NCI-H2081 treated with DMSO at 0.1 percent for 48 hours (cell line): ENCODE measurements around the gene NR4A1.

Source experiments
- DNase-seq: peaks from one replicate; lab custom pipeline; 2025; lab: John Stamatoyannopoulos, UW

The NR4A1 gene

GRCh38 chr12:52041695-52042123 lies 9.5 kb upstream of the NR4A1 start:
- no peak for DNase-seq

GRCh38 chr12:52042706-52043385 lies 8.4 kb upstream of the NR4A1 start:
- peak; percentile 48 for DNase-seq

DNA sequence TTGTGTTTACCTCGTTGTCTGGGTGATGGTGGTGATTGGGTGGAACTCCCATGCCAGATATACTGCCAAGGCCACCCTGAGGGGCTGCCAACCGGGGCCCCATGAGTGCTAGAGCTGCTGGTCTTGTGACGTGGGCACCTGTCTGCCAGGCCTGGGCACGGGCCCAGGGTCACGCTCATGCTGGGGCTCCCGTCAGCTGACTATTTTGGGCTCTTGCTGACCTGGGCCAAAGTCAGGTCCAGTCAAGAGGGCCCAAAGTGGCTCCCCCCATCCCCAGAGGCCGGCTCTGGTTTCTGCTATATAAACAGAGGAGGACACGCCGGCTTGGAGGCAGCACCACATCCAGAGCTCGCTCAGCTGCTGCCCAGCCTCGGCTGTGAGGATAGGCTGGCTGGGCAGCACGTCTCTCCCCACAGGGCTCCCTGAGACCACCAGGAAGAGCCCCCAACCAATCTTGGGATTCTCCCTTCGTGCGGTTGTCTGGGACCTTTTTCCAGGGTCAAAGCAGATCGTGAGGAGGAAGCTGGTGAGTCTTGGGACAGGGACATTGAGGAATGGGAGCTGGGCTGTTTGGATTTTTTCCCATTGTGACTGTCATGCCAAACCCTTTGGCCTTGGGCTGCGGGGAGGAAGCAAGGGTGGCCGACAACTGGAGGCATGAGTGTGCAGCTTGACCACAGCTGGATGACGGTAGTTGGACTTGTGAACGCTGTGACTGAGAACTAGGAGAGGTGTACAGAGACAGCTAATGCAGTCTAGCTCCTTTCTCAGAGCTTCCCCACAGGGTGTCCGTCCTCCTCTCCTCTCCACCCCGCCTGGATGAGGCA lies 7.6 kb upstream of the NR4A1 start:
- DNase-seq = no peak

- no peak for DNase-seq
Measured at GRCh38 chr12:52044292-52044983, 6.8 kb upstream of the NR4A1 start.

DNA sequence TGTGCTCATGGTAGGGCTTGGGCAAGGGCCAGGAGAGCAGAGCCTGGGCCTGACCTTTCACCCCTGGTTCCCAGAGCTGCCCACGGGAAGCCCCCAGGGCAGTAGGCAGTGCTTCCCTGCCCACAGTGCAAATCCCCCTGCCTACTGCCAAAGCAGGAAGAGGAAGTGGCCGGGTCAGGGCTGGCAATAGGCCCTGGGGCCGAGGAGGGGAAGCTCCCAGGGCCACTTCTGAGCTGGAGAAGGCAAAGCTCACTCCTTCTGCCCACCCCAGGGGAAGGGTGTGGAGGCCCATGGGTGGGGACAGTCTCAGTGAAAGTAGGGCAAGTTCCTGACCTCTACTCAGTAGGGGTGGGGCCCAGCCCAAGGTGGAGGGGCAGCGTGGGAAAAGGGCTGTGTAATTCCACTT lies 5.4 kb upstream of the NR4A1 start:
- no peak for DNase-seq

- DNase-seq = no peak
Measured at GRCh38 chr12:52046859-52047258, 4.4 kb upstream of the NR4A1 start.

DNA sequence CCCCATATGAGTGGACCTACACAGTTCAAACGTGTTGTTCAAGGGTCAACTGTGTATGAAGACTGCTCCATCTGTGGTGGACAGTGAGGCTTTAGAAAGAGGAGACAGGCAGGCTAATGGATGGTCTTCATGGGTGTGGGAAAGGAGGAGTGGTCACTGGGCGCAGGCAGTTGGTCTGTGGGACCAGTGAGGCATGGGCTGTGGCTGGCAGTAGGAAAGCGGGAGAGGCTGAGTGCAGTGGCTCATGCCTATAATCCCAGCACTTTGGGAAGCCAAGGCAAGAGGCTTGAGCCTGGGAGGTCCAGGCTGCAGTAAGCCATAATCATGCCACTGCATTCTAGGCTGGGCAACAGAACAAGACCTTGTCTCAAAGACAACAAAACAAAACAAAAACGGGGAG lies 2.0 kb upstream of the NR4A1 start:
- no peak for DNase-seq

GRCh38 chr12:52049688-52050087 lies 1.6 kb upstream of the NR4A1 start:
- no peak for DNase-seq

- DNase-seq = no peak
Measured at GRCh38 chr12:52050116-52050757, 1.0 kb upstream of the NR4A1 start.

DNA sequence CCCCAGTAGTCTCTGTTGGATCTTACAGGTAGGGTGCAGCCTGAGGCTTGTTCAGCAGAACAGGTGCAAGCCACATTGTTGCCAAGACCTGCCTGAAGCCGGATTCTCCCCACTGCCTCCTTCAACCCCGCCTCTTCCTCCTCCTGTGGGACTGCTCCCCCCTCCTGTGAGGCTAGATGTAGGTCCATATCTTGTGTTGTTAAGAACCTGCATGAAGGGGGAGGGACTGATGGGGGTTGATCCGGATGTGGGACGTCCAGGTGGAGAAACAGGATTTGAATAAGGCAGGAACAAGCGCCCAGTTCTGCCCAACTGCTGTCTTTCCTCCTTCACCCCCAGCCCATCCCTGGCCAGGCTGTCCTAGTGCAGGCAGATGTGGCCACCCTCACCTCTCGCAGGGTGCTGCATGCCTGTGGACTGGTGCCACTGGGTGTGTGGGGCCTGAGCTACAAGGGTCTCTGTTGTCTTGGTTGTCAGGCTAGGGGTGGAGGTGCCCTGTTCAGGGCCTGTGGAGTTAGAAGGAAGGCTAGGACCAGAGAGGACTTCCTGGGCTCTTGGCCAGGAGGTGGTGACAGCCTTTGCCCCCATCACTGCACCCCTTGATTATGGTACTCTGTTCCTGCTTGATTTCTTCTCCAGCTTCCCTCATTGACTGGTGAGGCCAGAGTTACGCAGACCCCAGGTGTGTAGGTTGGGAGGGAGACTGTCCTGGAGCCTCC lies 1.4 kb downstream of the NR4A1 start:
- DNase-seq = no peak

DNA sequence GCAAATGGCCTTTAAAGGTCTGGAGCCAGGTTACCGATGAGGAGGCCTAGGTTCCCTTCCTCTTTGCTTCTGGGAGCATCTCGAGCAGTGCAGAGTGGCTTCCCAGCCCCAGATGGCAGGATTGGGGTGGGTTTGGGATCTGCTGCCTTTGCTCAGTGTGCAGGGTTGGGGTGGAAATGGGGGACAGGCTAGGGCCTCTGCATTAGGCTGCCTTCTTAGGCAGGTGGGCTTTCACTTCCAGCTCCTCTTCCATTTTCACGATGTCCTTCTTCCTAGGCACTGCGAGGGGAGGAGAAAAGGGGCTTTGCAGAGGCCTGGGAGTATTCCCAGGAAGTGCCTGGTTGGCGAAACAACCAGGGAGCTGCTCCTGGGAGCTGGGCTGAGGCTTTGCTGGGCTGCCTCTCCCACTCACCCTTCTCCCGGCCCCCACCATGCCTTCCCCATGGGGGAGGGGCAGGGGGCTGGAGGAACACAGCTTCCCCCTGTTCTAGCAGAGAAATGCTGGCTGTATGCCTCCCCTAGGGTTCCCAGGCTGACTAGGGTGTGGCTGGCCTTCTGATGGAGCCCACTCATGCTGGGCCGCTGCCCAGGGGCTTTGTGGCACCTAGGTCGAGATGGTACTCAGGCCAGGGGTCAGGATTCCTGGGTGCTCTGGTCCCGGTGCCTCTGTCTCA lies 2.4 kb downstream of the NR4A1 start:
- no peak for DNase-seq

GRCh38 chr12:52054231-52054832 lies 3.1 kb downstream of the NR4A1 start:
- DNase-seq = no peak

- DNase-seq = no peak
Measured at GRCh38 chr12:52054833-52055730, 3.8 kb downstream of the NR4A1 start.

GRCh38 chr12:52055731-52056711 lies 4.8 kb downstream of the NR4A1 start:
- no peak for DNase-seq

- no peak for DNase-seq
Measured at GRCh38 chr12:52056801-52057637, 5.8 kb downstream of the NR4A1 start.

DNA sequence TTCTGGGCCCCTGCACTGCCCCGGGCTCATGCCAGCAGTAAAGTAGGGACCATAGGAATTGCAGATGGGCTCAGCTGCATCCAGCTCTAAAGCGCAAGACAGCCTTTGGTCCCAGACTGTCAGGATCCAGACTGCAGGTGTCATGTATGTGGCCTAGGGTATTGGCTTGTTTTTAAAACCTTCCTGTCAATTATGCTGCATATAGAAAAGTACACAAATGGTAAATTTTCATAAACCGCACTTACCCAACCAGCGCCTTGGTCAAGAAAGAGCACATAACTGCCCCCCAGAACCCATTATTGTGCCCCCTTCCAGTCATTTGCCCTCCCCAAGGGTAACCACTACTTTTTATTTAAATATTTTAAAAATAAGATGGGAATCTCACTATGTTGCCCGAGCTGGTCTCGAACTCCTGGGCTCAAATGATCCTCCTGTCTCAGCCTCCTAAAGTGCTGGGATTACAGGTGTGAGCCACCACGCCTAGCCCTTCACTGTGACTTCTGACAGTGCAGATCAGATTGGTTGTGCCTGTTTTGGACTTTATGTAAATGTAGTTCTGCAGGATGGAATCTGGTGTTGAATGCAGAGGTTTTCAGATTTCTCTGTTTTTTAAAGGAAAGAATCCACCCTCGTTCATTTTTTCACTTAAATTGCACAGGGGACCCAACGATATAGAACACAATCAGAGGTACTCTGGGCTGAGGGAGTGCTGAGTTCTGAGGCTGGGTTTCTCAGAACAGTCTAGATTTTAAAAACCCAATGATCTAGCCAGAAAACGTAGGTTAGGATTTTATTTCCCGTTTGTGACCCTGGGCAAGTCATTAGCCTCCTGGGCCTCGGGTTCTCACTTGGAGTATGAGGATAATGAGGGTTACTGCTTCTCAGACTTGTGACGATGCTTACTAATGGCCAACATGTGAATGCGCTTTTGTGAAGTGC lies 6.7 kb downstream of the NR4A1 start:
- no peak for DNase-seq
